ENCODE measurements around the gene LRRC18.

DNA sequence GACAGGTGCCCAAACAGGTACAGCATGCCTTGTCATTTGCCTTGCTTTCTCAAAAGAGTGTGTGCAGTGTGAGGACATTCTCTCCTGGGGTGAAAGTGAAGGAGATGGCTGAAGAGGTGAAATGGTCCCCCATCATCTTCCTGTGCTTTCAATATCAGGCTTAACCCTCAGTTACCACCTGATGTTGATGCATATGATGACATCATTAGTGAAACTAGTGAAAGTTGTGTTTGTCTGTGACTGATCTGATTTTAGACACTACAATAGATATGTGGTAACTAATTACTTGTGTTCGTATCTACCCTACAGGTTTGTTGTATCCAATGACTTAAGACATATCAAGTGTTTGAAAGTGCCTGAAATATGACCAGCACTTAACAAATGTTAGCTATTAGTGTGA, 24.4 kb upstream of the LRRC18 start:
- TF ChIP-seq, protein P1, sequence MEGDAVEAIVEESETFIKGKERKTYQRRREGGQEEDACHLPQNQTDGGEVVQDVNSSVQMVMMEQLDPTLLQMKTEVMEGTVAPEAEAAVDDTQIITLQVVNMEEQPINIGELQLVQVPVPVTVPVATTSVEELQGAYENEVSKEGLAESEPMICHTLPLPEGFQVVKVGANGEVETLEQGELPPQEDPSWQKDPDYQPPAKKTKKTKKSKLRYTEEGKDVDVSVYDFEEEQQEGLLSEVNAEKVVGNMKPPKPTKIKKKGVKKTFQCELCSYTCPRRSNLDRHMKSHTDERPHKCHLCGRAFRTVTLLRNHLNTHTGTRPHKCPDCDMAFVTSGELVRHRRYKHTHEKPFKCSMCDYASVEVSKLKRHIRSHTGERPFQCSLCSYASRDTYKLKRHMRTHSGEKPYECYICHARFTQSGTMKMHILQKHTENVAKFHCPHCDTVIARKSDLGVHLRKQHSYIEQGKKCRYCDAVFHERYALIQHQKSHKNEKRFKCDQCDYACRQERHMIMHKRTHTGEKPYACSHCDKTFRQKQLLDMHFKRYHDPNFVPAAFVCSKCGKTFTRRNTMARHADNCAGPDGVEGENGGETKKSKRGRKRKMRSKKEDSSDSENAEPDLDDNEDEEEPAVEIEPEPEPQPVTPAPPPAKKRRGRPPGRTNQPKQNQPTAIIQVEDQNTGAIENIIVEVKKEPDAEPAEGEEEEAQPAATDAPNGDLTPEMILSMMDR (IDR thresholded peaks at IDR 0.05; ENCODE audit: low read depth, low read length): no peak
- TF ChIP-seq POLR2A (IDR thresholded peaks at IDR 0.05; ENCODE audit: extremely low read depth, insufficient read length) (no peak), MYC (IDR thresholded peaks at IDR 0.05; ENCODE audit: low read depth, low read length) (no peak)
- TF ChIP-seq, protein P2, sequence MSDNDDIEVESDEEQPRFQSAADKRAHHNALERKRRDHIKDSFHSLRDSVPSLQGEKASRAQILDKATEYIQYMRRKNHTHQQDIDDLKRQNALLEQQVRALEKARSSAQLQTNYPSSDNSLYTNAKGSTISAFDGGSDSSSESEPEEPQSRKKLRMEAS (IDR thresholded peaks at IDR 0.05; ENCODE audit: low read depth, low read length): no peak

All from NB4 (cell line).